H1 (cell line): ENCODE data around the gene GOLGA6L25. TPM values are rescaled to one million over a fixed set of nuclear protein-coding genes. Genes with fewer than 3 reads are reported as not detected.
"Not testable (repeated sequence)": the region's sequence is repeated elsewhere in the genome, so short reads cannot be mapped to it uniquely, and the experiment has no call there.

Source experiments
- CTCF ChIA-PET: fragments of 300-600 bp; sonication (Branson Sonifier 250); formaldehyde crosslinking; loops from one replicate; lab custom pipeline; 2021; ENCODE audit not compliant: partially characterized antibody; lab: Charles Lee
- POLR2A ChIA-PET: fragments of 300-600 bp; sonication (Branson Sonifier 250); formaldehyde crosslinking; loops from one replicate; lab custom pipeline; 2021; ENCODE audit warnings: inconsistent platforms; ENCODE audit not compliant: partially characterized antibody; lab: Charles Lee
- DNase-seq, 2 experiments: peaks; one replicate each; pipeline versions ENCODE4 v3.0.0 to v3.0.0-alpha.2; 2010 to 2022; ENCODE audit warnings: low spot score in 2 of 2, low read depth in 1 of 2, mixed read lengths in 1 of 2
- FAIRE-seq: peaks from 2 replicates; lab custom pipeline; 2011; peaks lifted over from hg19 to GRCh38; lab: Jason Lieb, UNC
- H2AFZ ChIP-seq: 2 replicates; pipeline ENCODE4 v1.8.1; 2012; ENCODE audit warnings: low read length, inconsistent platforms
- H2AK5ac ChIP-seq: 2 replicates; pipeline ENCODE4 v1.6.1; 2013; ENCODE audit warnings: low read depth, low read length
- H2BK120ac ChIP-seq: replicated peaks from 2 replicates; pipeline ENCODE3; 2013; ENCODE audit warnings: low read depth, low read length, inconsistent platforms
- H2BK12ac ChIP-seq: 2 replicates; pipeline ENCODE4 v1.6.1; 2013; ENCODE audit warnings: low read depth, low read length
- H2BK15ac ChIP-seq: 2 replicates; pipeline ENCODE4 v1.6.1; 2013; ENCODE audit warnings: low read length
- H2BK20ac ChIP-seq: 2 replicates; pipeline ENCODE4 v1.6.1; 2013; ENCODE audit warnings: low read length
- H2BK5ac ChIP-seq: 2 replicates; pipeline ENCODE4 v1.6.1; 2013; ENCODE audit warnings: low read depth, low read length
- H3K14ac ChIP-seq: 2 replicates; pipeline ENCODE4 v1.6.1; 2013; ENCODE audit warnings: inconsistent platforms; ENCODE audit not compliant: insufficient read length
- H3K18ac ChIP-seq: 2 replicates; pipeline ENCODE4 v1.6.1; 2013; ENCODE audit warnings: low read length; ENCODE audit errors: extremely low read depth
- H3K23ac ChIP-seq: 2 replicates; pipeline ENCODE4 v1.6.1; 2013; ENCODE audit warnings: inconsistent platforms; ENCODE audit not compliant: insufficient read length
- H3K23me2 ChIP-seq: 2 replicates; pipeline ENCODE4 v1.6.1; 2013; ENCODE audit warnings: low read depth, low read length
- H3K27ac ChIP-seq: 2 replicates; pipeline ENCODE4 v1.6.1; 2011; ENCODE audit warnings: low read depth, low read length, inconsistent platforms
- H3K27me3 ChIP-seq, 4 experiments: replicated peaks in 1 of 4; 1 replicate in 1 of 4; 2 replicates in 3 of 4; pipeline versions ENCODE4 v1.6.1 to v1.8.1; 2011 to 2013; ENCODE audit warnings: low read length in 3 of 4, mild to moderate bottlenecking in 3 of 4, inconsistent platforms in 2 of 4, mixed read lengths in 2 of 4, moderate library complexity in 1 of 4; ENCODE audit not compliant: control insufficient read depth in 3 of 4, insufficient read depth in 3 of 4; ENCODE audit errors: extremely low read depth in 1 of 4
- H3K36me3 ChIP-seq, 4 experiments: 2 replicates each; pipeline versions ENCODE4 v1.6.1 to v1.8.1; 2011 to 2013; ENCODE audit warnings: mild to moderate bottlenecking in 4 of 4, low read length in 3 of 4, moderate library complexity in 2 of 4, control low read depth in 1 of 4, inconsistent platforms in 1 of 4; ENCODE audit not compliant: insufficient read depth in 4 of 4, control insufficient read depth in 2 of 4
- H3K4ac ChIP-seq: replicated peaks from 2 replicates; pipeline ENCODE3; 2013; ENCODE audit warnings: low read length, low read depth, mixed read lengths, inconsistent platforms; ENCODE audit not compliant: insufficient read length
- H3K4me1 ChIP-seq, 4 experiments: replicated peaks in 1 of 4; 1 replicate in 1 of 4; 2 replicates in 3 of 4; pipeline versions ENCODE4 v1.6.1 to v1.8.1; 2011 to 2013; ENCODE audit warnings: low read length in 3 of 4, inconsistent platforms in 2 of 4, mixed read lengths in 1 of 4; ENCODE audit not compliant: insufficient read depth in 4 of 4, control insufficient read depth in 3 of 4
- H3K4me2 ChIP-seq, 2 experiments: 2 replicates each; pipeline versions ENCODE4 v1.6.1 to v1.8.1; 2011 to 2013; ENCODE audit warnings: low read depth in 2 of 2, low read length in 2 of 2, control low read depth in 1 of 2, inconsistent platforms in 1 of 2, mild to moderate bottlenecking in 1 of 2; ENCODE audit not compliant: insufficient read depth in 1 of 2
- H3K4me3 ChIP-seq, 4 experiments: fragments of 200-600, 300-600 bp in 1 of 4; sonication (generic), shearing (Covaris generic), sonication (Bioruptor Twin) in 1 of 4; 2 replicates each; pipeline versions ENCODE4 v1.5.1 to v1.8.1; 2011 to 2016; ENCODE audit warnings: low read length in 4 of 4, low read depth in 3 of 4, control low read depth in 2 of 4, inconsistent platforms in 2 of 4, mild to moderate bottlenecking in 2 of 4, mixed read lengths in 1 of 4, moderate library complexity in 1 of 4; ENCODE audit not compliant: insufficient read depth in 2 of 4; ENCODE audit errors: extremely low read depth in 1 of 4
- H3K56ac ChIP-seq: replicated peaks from 2 replicates; pipeline ENCODE3; 2013; ENCODE audit warnings: low read depth, mild to moderate bottlenecking, mixed read lengths, low read length, inconsistent platforms; ENCODE audit not compliant: insufficient read length
- H3K79me1 ChIP-seq: 2 replicates; pipeline ENCODE4 v1.6.1; 2013; ENCODE audit warnings: low read depth, low read length, control low read depth
- H3K79me2 ChIP-seq, 2 experiments: 2 replicates each; pipeline versions ENCODE4 v1.6.1 to v1.8.1; 2012 to 2013; ENCODE audit warnings: low read length in 2 of 2, mild to moderate bottlenecking in 2 of 2, inconsistent platforms in 1 of 2; ENCODE audit not compliant: insufficient read depth in 2 of 2, control insufficient read depth in 1 of 2
- H3K9ac ChIP-seq, 4 experiments: replicated peaks in 1 of 4; 1 replicate in 1 of 4; 2 replicates in 3 of 4; pipeline versions ENCODE4 v1.6.1 to v1.8.1; 2011 to 2013; ENCODE audit warnings: low read depth in 3 of 4, low read length in 3 of 4, control low read depth in 2 of 4, mild to moderate bottlenecking in 2 of 4, moderate library complexity in 2 of 4, inconsistent platforms in 1 of 4; ENCODE audit errors: extremely low read depth in 1 of 4
- H3K9me3 ChIP-seq, 2 experiments: 2 replicates each; pipeline versions ENCODE4 v1.6.1 to v1.8.1; 2012 to 2013; ENCODE audit warnings: mild to moderate bottlenecking in 2 of 2, moderate library complexity in 2 of 2, control low read depth in 1 of 2, inconsistent platforms in 1 of 2, low read depth in 1 of 2, low read length in 1 of 2, mixed read lengths in 1 of 2; ENCODE audit not compliant: insufficient read depth in 2 of 2
- H4K20me1 ChIP-seq, 2 experiments: replicated peaks in 1 of 2; 2 replicates each; pipeline versions ENCODE3 to v1.8.1; 2011 to 2013; ENCODE audit warnings: inconsistent platforms in 2 of 2, low read length in 2 of 2, mild to moderate bottlenecking in 1 of 2; ENCODE audit not compliant: insufficient read depth in 2 of 2, control insufficient read depth in 1 of 2
- H4K5ac ChIP-seq: 2 replicates; pipeline ENCODE4 v1.6.1; 2013; ENCODE audit warnings: low read length, low read depth, mixed read lengths, inconsistent platforms; ENCODE audit not compliant: insufficient read length
- H4K8ac ChIP-seq: 2 replicates; pipeline ENCODE4 v1.8.0; 2013; ENCODE audit warnings: mild to moderate bottlenecking, moderate library complexity, low read length, inconsistent platforms; ENCODE audit not compliant: insufficient read depth; ENCODE audit errors: extremely low read depth
- H4K91ac ChIP-seq: replicated peaks from 2 replicates; pipeline ENCODE3; 2013; ENCODE audit warnings: low read length, mixed read lengths, inconsistent platforms; ENCODE audit not compliant: insufficient read length
- WGBS, 2 experiments: shearing (Covaris generic) in 1 of 2; methylation state at CpG; one replicate each; pipeline versions ENCODE4 v1.1.6 to v1.1.7; 2013 to 2015; ENCODE audit warnings: low lambda C conversion rate in 2 of 2, mixed read lengths in 2 of 2, inconsistent platforms in 1 of 2, low coverage in 1 of 2, missing lambda C conversion rate in 1 of 2; ENCODE audit not compliant: insufficient replicate concordance in 2 of 2, insufficient coverage in 1 of 2, insufficient read length in 1 of 2; ENCODE audit errors: extremely low coverage in 1 of 2, missing lambda C conversion rate in 1 of 2; 5-methylcytosine and 5-hydroxymethylcytosine counted together
- polyA plus RNA-seq, 7 experiments: library from polyadenylated mRNA; depleted of rRNA in 3 of 7; stranded (reverse) in 5 of 7; unstranded in 2 of 7; fragments of >200 nt in 5 of 7; fragments of 200-250 nt in 2 of 7; gene quantifications; 1 replicate in 5 of 7; 2 replicates in 1 of 7; 4 replicates in 1 of 7; pipeline versions ENCODE4 v1.2.1 to v1.2.3, GENCODE V29; 2011 to 2013; ENCODE audit warnings: missing spikeins in 2 of 7, mixed read lengths in 2 of 7
- total RNA-seq: library from RNA; stranded (reverse); fragmentation: NEBNext Ultra II Directional; extraction: Animal tissue kit (Norgen Biotek cat#: 25700); gene quantifications from 2 replicates; pipeline ENCODE4 v1.2.1, GENCODE V29; 2021

The GOLGA6L25 gene
- total and polyA plus RNA-seq, 2 of the 8 experiments (the other 6 are each of a cell fraction or from before 2014, with no cell fraction given), result not detected

GRCh38 chr15:28589769-28590168 lies 36.4 kb downstream of the GOLGA6L25 start:
- H3K79me2 ChIP-seq, result not testable (repeated sequence)

GRCh38 chr15:28592395-28592794 lies 39.0 kb downstream of the GOLGA6L25 start:
- H3K9ac ChIP-seq, POLR2A ChIA-PET, H3K36me3 ChIP-seq, H3K79me2 ChIP-seq, H3K9me3 ChIP-seq, H3K18ac ChIP-seq, H2BK12ac ChIP-seq, H4K5ac ChIP-seq, CTCF ChIA-PET, H2BK5ac ChIP-seq, H3K23me2 ChIP-seq, H3K56ac ChIP-seq, FAIRE-seq, H3K23ac ChIP-seq, H4K91ac ChIP-seq, H3K4me2 ChIP-seq, H3K27me3 ChIP-seq, H2BK120ac ChIP-seq, H4K8ac ChIP-seq, H2BK15ac ChIP-seq, H2BK20ac ChIP-seq, H2AK5ac ChIP-seq, H3K4me1 ChIP-seq, H2AFZ ChIP-seq, H3K14ac ChIP-seq, H3K79me1 ChIP-seq, H3K27ac ChIP-seq, DNase-seq, H3K4ac ChIP-seq, H3K4me3 ChIP-seq, H4K20me1 ChIP-seq: not testable (repeated sequence)
- no CpG with 5 or more reads among the region's 3 CpGs for WGBS, 2 experiments

More at GRCh38 chr15:28589769-28590168, 36.4 kb downstream of the GOLGA6L25 start:
- H3K36me3 ChIP-seq, CTCF ChIA-PET, H2BK12ac ChIP-seq, H3K14ac ChIP-seq, H2BK5ac ChIP-seq, POLR2A ChIA-PET, H2BK15ac ChIP-seq, H3K4ac ChIP-seq, H4K5ac ChIP-seq, FAIRE-seq, H4K20me1 ChIP-seq, H3K56ac ChIP-seq, H3K4me1 ChIP-seq, H2BK20ac ChIP-seq, H3K18ac ChIP-seq, H3K9me3 ChIP-seq, DNase-seq, H3K23ac ChIP-seq, H3K27me3 ChIP-seq, H4K91ac ChIP-seq, H3K9ac ChIP-seq, H2BK120ac ChIP-seq, H2AK5ac ChIP-seq, H2AFZ ChIP-seq, H3K79me1 ChIP-seq, H3K27ac ChIP-seq, H3K23me2 ChIP-seq, H4K8ac ChIP-seq: not testable (repeated sequence)
- Histone ChIP-seq H3K4me2 (peak overlapping the region; percentile 38 to 45; a peak in 1 of 4 replicates), H3K4me3 (peak overlapping the region in 2 of 4 experiments; percentile 41 to 45; a peak in 4 of 8 replicates)
- WGBS, 2 experiments, result 7% methylated on average over 8 of the region's 9 CpGs; no CpG with 5 or more reads in 1 of the 2 experiments
